Measurements from ENCODE around the gene EPB41L2.

- TF ChIP-seq CTCF (IDR thresholded peaks at IDR 0.05): no peak
- TF ChIP-seq FOXP4 (CRISPR knock-in tag; IDR thresholded peaks at IDR 0.05): no peak
- TF ChIP-seq ZSCAN18 (CRISPR knock-in tag; IDR thresholded peaks at IDR 0.05): no peak
- TF ChIP-seq ATF2 (CRISPR knock-in tag; IDR thresholded peaks at IDR 0.05; ENCODE audit: borderline replicate concordance, low read depth): no peak
- no peak for TF ChIP-seq ATF1 (CRISPR knock-in tag; IDR thresholded peaks at IDR 0.05)
- no peak for TF ChIP-seq ZBTB21 (CRISPR knock-in tag; IDR thresholded peaks at IDR 0.05; ENCODE audit: borderline replicate concordance)
These were observed 49.5 kb downstream of the EPB41L2 start for GRCh38 chr6:131013495-131013894.
